Common myeloid progenitor, CD34-positive (primary cell): Measurements from ENCODE around the gene CYP2A7.
"Not testable (repeated sequence)": the region's sequence is repeated elsewhere in the genome, so short reads cannot be mapped to it uniquely, and the experiment has no call there.

Experiments
- CTCF ChIA-PET: fragments of 350-600 bp; sonication (Branson Sonifier 250); formaldehyde crosslinking; loops from one replicate; lab custom pipeline; 2021; ENCODE audit warnings: antibody characterized with exemption; lab: Charles Lee
- POLR2A ChIA-PET: fragments of 350-600 bp; sonication (Branson Sonifier 250); formaldehyde crosslinking; loops from one replicate; lab custom pipeline; 2021; ENCODE audit warnings: antibody characterized with exemption; lab: Charles Lee
- DNase-seq, 3 donors: peaks; one replicate each; pipeline versions ENCODE4 v3.0.0 to v3.0.0-alpha.2; 2013
- H3K27ac ChIP-seq, 2 experiments: 1 replicate in 1 of 2; 2 replicates in 1 of 2; pipeline ENCODE4 v1.7.0; 2013; ENCODE audit warnings: inconsistent platforms in 2 of 2, low read length in 2 of 2, mild to moderate bottlenecking in 2 of 2, low read depth in 1 of 2, moderate library complexity in 1 of 2; ENCODE audit not compliant: severe bottlenecking in 2 of 2, insufficient read depth in 1 of 2, poor library complexity in 1 of 2
- H3K27me3 ChIP-seq, 5 experiments: replicated peaks in 2 of 5; 1 replicate in 3 of 5; 2 replicates in 2 of 5; pipeline versions ENCODE4 v1.6.1 to v1.7.0; 2013; ENCODE audit warnings: low read length in 4 of 5, mild to moderate bottlenecking in 2 of 5, moderate library complexity in 2 of 5, inconsistent platforms in 1 of 5; ENCODE audit not compliant: insufficient read depth in 5 of 5, control insufficient read depth in 4 of 5
- H3K36me3 ChIP-seq, 4 experiments: 1 replicate in 2 of 4; 2 replicates in 2 of 4; pipeline versions ENCODE4 v1.6.1 to v1.7.0; 2013; ENCODE audit warnings: low read length in 3 of 4, control low read depth in 1 of 4, mild to moderate bottlenecking in 1 of 4; ENCODE audit not compliant: control insufficient read depth in 4 of 4, insufficient read depth in 4 of 4
- H3K4me1 ChIP-seq, 4 experiments: 1 replicate in 3 of 4; 2 replicates in 1 of 4; pipeline versions ENCODE4 v1.6.1 to v1.7.1; 2013; ENCODE audit warnings: low read length in 3 of 4, mild to moderate bottlenecking in 3 of 4, control low read depth in 1 of 4, inconsistent platforms in 1 of 4, moderate library complexity in 1 of 4; ENCODE audit not compliant: control insufficient read depth in 4 of 4, insufficient read depth in 4 of 4; ENCODE audit errors: control extremely low read depth in 1 of 4
- H3K4me3 ChIP-seq, 7 experiments: 1 replicate in 4 of 7; 2 replicates in 3 of 7; pipeline versions ENCODE4 v1.5.1 to v1.7.0; 2013; ENCODE audit warnings: mild to moderate bottlenecking in 7 of 7, low read length in 6 of 7, moderate library complexity in 6 of 7, inconsistent platforms in 2 of 7, low read depth in 2 of 7, control low read depth in 1 of 7; ENCODE audit not compliant: insufficient read depth in 4 of 7, control insufficient read depth in 1 of 7; ENCODE audit errors: extremely low read depth in 1 of 7
- H3K9me3 ChIP-seq, 5 experiments: 1 replicate in 4 of 5; 2 replicates in 1 of 5; pipeline versions ENCODE4 v1.6.1 to v1.7.1; 2013; ENCODE audit warnings: low read length in 4 of 5, mild to moderate bottlenecking in 2 of 5, inconsistent platforms in 1 of 5, low read depth in 1 of 5, moderate library complexity in 1 of 5; ENCODE audit not compliant: control insufficient read depth in 4 of 5, insufficient read depth in 2 of 5; ENCODE audit errors: control extremely low read depth in 1 of 5
- WGBS: methylation state at CpG from one replicate; pipeline ENCODE4 v1.1.5; 2013; ENCODE audit not compliant: insufficient coverage; 5-methylcytosine and 5-hydroxymethylcytosine counted together

Gene CYP2A7

DNA sequence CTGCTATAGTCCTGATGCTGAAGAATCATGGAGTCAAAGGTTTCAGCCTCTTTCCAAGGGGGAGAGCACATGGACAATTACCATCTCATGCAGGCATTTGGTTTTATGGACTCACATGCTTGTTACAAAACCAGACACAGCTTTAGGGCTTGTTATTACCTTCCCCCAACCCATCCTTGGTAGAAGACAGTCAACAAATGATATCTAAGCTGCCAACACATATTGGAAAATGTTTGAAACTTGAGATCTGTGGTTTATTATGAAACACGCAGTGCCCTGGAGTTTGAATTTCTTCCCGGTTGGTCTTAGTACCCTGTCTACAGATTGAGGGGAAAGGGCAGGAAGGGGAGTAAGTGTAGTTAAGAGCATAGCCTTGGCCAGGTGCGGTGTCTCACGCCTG, 19.2 kb downstream of the CYP2A7 start:
- Histone ChIP-seq H3K4me3 (no peak overlapping the region), H3K27me3 (peaks cover 0 to 2% (median 0%) of the 10 kb centered on the region in 5 experiments), H3K27ac (no peak overlapping the region), H3K4me1 (no peaks in the 10 kb centered on the region), H3K9me3 (no peaks in the 10 kb centered on the region), H3K36me3 (no peaks in the 10 kb centered on the region)
- CTCF ChIA-PET = no interaction called here
- no peak for DNase-seq
- POLR2A ChIA-PET = no interaction called here
- 98% methylated on average over 4 of the region's 4 CpGs for WGBS

DNA sequence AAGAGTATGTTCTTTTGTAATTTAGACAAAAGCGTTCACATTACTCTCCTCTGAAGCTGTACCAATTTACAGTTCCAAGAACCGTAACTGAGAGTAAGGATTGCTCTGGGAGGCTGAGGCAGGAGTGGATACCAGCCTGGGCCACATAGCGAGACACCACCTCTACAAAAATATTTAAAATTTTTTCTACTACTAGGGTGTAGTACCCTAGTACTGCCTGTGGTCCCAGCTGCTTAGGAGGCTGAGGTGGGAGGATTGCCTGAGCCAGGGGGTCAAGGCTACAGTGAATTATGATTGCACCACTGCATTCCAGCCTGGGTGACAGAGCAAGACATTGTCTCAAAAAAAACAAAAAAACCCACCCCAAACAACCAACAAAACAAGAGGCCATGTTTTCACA, 19.7 kb downstream of the CYP2A7 start:
- POLR2A ChIA-PET = no interaction called here
- no peak overlapping the region for H3K4me3 ChIP-seq
- no peak for DNase-seq
- WGBS = no CpG with 5 or more reads among the region's 3 CpGs
- no peaks in the 10 kb centered on the region for H3K27me3 ChIP-seq
- no peaks in the 10 kb centered on the region for H3K9me3 ChIP-seq
- CTCF ChIA-PET = no interaction called here
- no peaks in the 10 kb centered on the region for H3K4me1 ChIP-seq
- H3K36me3 ChIP-seq = no peaks in the 10 kb centered on the region
- H3K27ac ChIP-seq = no peak overlapping the region

DNA sequence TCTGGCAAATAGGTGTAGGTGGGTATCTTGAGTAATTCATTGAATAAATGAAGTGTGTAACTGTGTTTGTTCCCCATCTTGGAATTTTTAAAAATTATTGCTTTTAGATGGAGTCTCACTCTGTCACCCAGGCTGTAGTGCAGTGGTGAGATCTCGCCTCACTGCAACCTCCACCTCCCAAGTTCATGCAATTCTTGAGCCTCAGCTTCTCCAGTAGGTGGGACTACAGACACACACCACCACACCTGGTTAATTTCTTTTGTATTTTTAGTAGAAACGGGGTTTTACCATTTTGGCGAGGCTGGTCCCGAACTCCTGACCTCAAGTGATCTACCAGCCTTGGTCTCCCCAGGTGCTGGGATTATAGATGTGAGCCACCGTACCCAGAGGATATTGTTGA, 23.9 kb downstream of the CYP2A7 start:
- 95% methylated on average over 3 of the region's 5 CpGs for WGBS
- H3K36me3 ChIP-seq = no peaks in the 10 kb centered on the region
- DNase-seq = no peak
- no peaks in the 10 kb centered on the region for H3K27me3 ChIP-seq
- no peaks in the 10 kb centered on the region for H3K4me1 ChIP-seq
- H3K4me3 ChIP-seq = no peak overlapping the region
- H3K9me3 ChIP-seq = no peaks in the 10 kb centered on the region
- POLR2A ChIA-PET = no interaction called here
- CTCF ChIA-PET = no interaction called here
- no peak overlapping the region for H3K27ac ChIP-seq

DNA sequence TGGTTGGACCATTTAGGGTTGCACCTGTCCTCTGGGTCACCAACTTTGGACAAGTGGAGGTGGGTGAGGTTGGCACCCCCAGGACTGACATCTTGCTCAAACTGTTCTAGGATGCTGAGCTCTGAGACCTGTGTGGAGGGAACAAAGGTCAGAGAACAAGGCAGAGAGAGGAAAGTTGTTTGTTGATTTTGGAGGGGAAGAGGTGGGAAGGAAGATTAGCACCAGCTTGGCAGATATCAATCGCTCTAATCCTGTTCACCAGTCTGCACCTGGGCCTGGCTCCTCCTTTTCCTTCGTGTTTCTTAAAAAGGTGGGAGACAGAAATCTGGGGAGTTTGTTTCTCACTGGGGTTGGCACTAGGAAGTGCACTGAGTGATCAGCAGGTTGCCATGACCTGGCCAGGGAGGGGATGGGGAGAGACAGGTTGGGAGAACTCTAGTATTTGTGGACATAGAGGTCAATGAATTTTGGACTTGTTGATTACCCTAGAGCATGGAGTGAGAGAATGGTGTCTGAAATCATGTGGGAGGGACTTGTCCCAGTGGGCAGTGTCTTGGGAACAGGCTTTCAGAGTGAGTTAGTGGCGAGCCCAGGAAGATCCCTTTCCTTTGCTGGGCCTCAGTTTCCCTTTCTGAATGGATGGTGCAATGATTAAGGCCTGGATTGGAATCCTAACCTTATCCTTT, 29.4 kb downstream of the CYP2A7 start:
- H3K27me3 ChIP-seq = peaks cover 0 to 14% (median 8%) of the 10 kb centered on the region in 5 experiments
- H3K4me3 ChIP-seq, H3K27ac ChIP-seq, CTCF ChIA-PET, H3K4me1 ChIP-seq, DNase-seq, H3K36me3 ChIP-seq, H3K9me3 ChIP-seq, POLR2A ChIA-PET: not testable (repeated sequence)
- WGBS = 90% methylated on average over 2 of the region's 3 CpGs

DNA sequence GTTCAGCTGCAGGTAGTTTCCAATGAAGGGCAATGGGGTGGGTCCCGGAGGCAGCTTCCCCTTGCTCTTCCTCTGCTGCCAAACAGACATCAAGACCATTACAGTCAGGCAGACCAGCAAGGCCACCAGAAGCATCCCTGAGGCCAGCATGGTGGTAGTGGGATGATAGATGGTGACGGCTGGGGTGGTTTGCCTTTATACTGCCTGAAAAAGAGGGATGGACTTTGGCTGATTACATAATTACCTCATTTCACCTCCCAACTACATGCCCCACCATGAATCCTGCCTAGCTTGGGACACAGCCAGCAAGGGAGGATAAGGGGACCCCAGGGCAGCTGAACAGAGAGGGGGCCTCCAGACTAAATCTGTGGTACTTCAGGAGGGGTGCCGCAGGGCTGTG, 31.8 kb downstream of the CYP2A7 start, which contains the start of gene CYP2A6:
Gene CYP2A6, minus strand, starts transcription at position 171 of the 400 bp plus-strand sequence. Its CDS starts 21 bp downstream, at position 150.
- DNase-seq, H3K4me3 ChIP-seq, H3K4me1 ChIP-seq, H3K9me3 ChIP-seq, H3K27ac ChIP-seq, H3K36me3 ChIP-seq, CTCF ChIA-PET, POLR2A ChIA-PET: not testable (repeated sequence)
- WGBS = no CpG with 5 or more reads among the region's 3 CpGs
- H3K27me3 ChIP-seq = peaks cover 0 to 14% (median 8%) of the 10 kb centered on the region in 5 experiments

DNA sequence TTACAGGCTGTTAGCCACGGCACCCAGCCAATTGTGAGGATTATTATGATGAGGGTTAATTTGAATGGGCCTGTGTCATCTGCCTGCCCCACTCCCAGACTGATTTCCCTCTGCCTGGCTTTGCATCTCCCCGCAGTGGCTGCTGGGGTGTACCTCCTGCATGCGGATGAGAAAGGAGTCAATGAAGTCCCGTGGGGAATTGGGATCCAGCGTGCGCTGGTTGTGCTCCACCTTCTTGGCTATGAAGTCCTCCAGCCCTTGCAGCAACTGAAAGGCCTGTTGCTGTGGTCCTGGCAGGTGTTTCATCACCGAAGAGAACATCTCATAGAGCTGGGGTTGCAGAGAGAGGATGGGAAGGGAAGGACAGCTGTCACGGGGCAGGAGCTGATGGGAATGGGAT, 35.3 kb downstream of the CYP2A7 start:
- H3K4me3 ChIP-seq, H3K27ac ChIP-seq, H3K36me3 ChIP-seq, DNase-seq, CTCF ChIA-PET, POLR2A ChIA-PET, H3K9me3 ChIP-seq: not testable (repeated sequence)
- Histone ChIP-seq H3K4me1 (peaks cover 0 to 18% (median 11%) of the 10 kb centered on the region in 4 experiments), H3K27me3 (peaks cover 0 to 14% (median 8%) of the 10 kb centered on the region in 5 experiments)
- WGBS = 80% methylated on average over 1 of the region's 8 CpGs

DNA sequence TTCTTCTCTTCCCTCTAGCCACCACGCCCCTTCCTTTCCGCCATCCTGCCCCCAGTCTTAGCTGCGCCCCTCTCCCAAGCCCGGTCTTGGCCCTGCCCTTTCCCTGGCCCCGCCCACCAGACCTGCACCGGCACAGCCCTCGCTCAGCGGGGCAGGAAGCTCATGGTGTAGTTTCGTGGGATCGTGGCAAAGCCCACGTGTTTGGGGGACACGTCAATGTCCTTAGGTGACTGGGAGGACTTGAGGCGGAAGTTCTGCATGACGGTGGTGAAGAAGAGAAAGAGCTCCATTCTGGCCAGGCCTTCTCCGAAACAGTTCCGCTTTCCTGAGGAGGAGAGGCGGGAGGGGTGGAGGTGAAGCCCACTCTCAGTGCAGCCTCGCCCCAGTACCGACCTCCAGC, 38.4 kb downstream of the CYP2A7 start:
- H3K9me3 ChIP-seq, H3K27me3 ChIP-seq, POLR2A ChIA-PET, H3K27ac ChIP-seq, H3K36me3 ChIP-seq: not testable (repeated sequence)
- CTCF ChIA-PET = interaction anchor here (1.5 kb wide), 1 partner anchor 36 kb away, joined by 3 read pairs; no protein-coding TSS in a partner anchor
- Histone ChIP-seq H3K4me1 (peaks cover 0 to 14% (median 8%) of the 10 kb centered on the region in 4 experiments), H3K4me3 (peak overlapping the region in 6 of 7 experiments; percentile 7 to 64 (median 43))
- 0% methylated on average over 1 of the region's 19 CpGs for WGBS
- DNase-seq = peak; percentile 80 to 92 (median 88)
